ENCODE measurements around the gene SUCNR1.
"Not testable (repeated sequence)": the region's sequence is repeated elsewhere in the genome, so short reads cannot be mapped to it uniquely, and the experiment has no call there.

The SUCNR1 gene

GRCh38 chr3:151900884-151901643 lies 27.6 kb downstream of the SUCNR1 start:
- no peak for DNase-seq (ENCODE audit: low read depth)

- no peak for DNase-seq (ENCODE audit: low read depth)
Observed at GRCh38 chr3:151901644-151902285, 28.3 kb downstream of the SUCNR1 start.

- no peak for DNase-seq (ENCODE audit: low read depth)
Observed at GRCh38 chr3:151903501-151903991, 30.1 kb downstream of the SUCNR1 start.

GRCh38 chr3:151905647-151906046 lies 32.2 kb downstream of the SUCNR1 start:
- DNase-seq (ENCODE audit: low read depth): no peak

- DNase-seq (ENCODE audit: low read depth): no peak
Observed at GRCh38 chr3:151906751-151907150, 33.3 kb downstream of the SUCNR1 start.

GRCh38 chr3:151908399-151908798 lies 35.0 kb downstream of the SUCNR1 start:
- no peak for DNase-seq (ENCODE audit: low read depth)

- DNase-seq (ENCODE audit: low read depth): no peak
Observed at GRCh38 chr3:151909681-151910405, 36.4 kb downstream of the SUCNR1 start.

GRCh38 chr3:151911462-151911861 lies 38.0 kb downstream of the SUCNR1 start:
- DNase-seq (ENCODE audit: low read depth): no peak

GRCh38 chr3:151912028-151912427 lies 38.6 kb downstream of the SUCNR1 start:
- no peak for DNase-seq (ENCODE audit: low read depth)

- no peak for DNase-seq (ENCODE audit: low read depth)
Observed at GRCh38 chr3:151916781-151917180, 43.3 kb downstream of the SUCNR1 start.

GRCh38 chr3:151918253-151919029 lies 45.0 kb downstream of the SUCNR1 start:
- no peak for DNase-seq (ENCODE audit: low read depth)

- DNase-seq (ENCODE audit: low read depth): no peak
Observed at GRCh38 chr3:151919030-151919328, 45.5 kb downstream of the SUCNR1 start.

GRCh38 chr3:151919446-151919845 lies 46.0 kb downstream of the SUCNR1 start:
- DNase-seq (ENCODE audit: low read depth): no peak

- no peak for DNase-seq (ENCODE audit: low read depth)
Observed at GRCh38 chr3:151923901-151924300, 50.5 kb downstream of the SUCNR1 start.

- DNase-seq (ENCODE audit: low read depth): no peak
Observed at GRCh38 chr3:151924753-151925152, 51.3 kb downstream of the SUCNR1 start.

GRCh38 chr3:151925419-151925818 lies 52.0 kb downstream of the SUCNR1 start:
- no peak for DNase-seq (ENCODE audit: low read depth)

- no peak for DNase-seq (ENCODE audit: low read depth)
Observed at GRCh38 chr3:151925876-151926275, 52.4 kb downstream of the SUCNR1 start.

GRCh38 chr3:151926956-151927355 lies 53.5 kb downstream of the SUCNR1 start:
- no peak for DNase-seq (ENCODE audit: low read depth)

- not testable (repeated sequence) for DNase-seq (ENCODE audit: low read depth)
Observed at GRCh38 chr3:151927915-151928525, 54.6 kb downstream of the SUCNR1 start.

GRCh38 chr3:151931171-151931570 lies 57.7 kb downstream of the SUCNR1 start:
- no peak for DNase-seq (ENCODE audit: low read depth)

- DNase-seq (ENCODE audit: low read depth): no peak
Observed at GRCh38 chr3:151933234-151933853, 59.9 kb downstream of the SUCNR1 start.

Data from stimulated activated CD8-positive, alpha-beta memory T cell treated with anti-CD3 and anti-CD28 coated beads, Interleukin-4, amount 100 ng/mL, for 24 hours (primary cell).